SK-N-SH (cell line): ENCODE data around the gene DOK6. TPM values are rescaled to one million over a fixed set of nuclear protein-coding genes. Genes with fewer than 3 reads are reported as not detected.

Experiments used
- CTCF ChIA-PET: fragments of 300-600, 350-600 bp; formaldehyde crosslinking; extraction: SDS; loops from one replicate; lab custom pipeline; 2021; lab: Yijun Ruan, JAX
- POLR2A ChIA-PET: fragments of 350-600 bp; sonication (Branson Sonifier 250); formaldehyde crosslinking; extraction: SDS; loops from one replicate; lab custom pipeline; 2020; ENCODE audit warnings: antibody characterized with exemption, inconsistent platforms; lab: Yijun Ruan, JAX
- DNase-seq: peaks from one replicate; pipeline ENCODE4 v3.0.0; 2012
- H2AFZ ChIP-seq: fragments of 200-600 bp; sonication (generic); 2 replicates; pipeline ENCODE4 v1.8.1; 2016; ENCODE audit warnings: antibody characterized with exemption, mild to moderate bottlenecking, low read depth
- H3F3A ChIP-seq: fragments of 200-600 bp; sonication (generic); replicated peaks from 2 replicates; pipeline ENCODE3; 2016; ENCODE audit warnings: antibody characterized with exemption, mild to moderate bottlenecking; ENCODE audit not compliant: insufficient read depth
- H3K27ac ChIP-seq, 2 experiments: fragments of 200-500 bp in 1 of 2; fragments of 200-600 bp in 1 of 2; sonication (Bioruptor generic) in 1 of 2; sonication (generic), shearing (Covaris generic) in 1 of 2; 2 replicates each; pipeline versions ENCODE4 v1.5.1 to v1.6.1; 2014 to 2016; ENCODE audit warnings: low read depth in 2 of 2, inconsistent platforms in 1 of 2, low read length in 1 of 2, mild to moderate bottlenecking in 1 of 2, mixed read lengths in 1 of 2
- H3K27me3 ChIP-seq: fragments of 200-600 bp; sonication (generic), shearing (Covaris generic); 2 replicates; pipeline ENCODE4 v1.6.1; 2016; ENCODE audit warnings: mixed run types; ENCODE audit not compliant: insufficient read depth
- H3K36me3 ChIP-seq, 2 experiments: fragments of 200-500 bp in 1 of 2; fragments of 200-600 bp in 1 of 2; sonication (Bioruptor generic) in 1 of 2; sonication (generic) in 1 of 2; replicated peaks in 1 of 2; 2 replicates each; pipeline versions ENCODE3 to v1.5.1; 2014 to 2016; ENCODE audit warnings: low read length in 1 of 2, mild to moderate bottlenecking in 1 of 2; ENCODE audit not compliant: insufficient read depth in 2 of 2, control insufficient read depth in 1 of 2
- H3K4me1 ChIP-seq, 2 experiments: fragments of 200-500 bp in 1 of 2; fragments of 200-600 bp in 1 of 2; sonication (Bioruptor generic) in 1 of 2; sonication (generic), shearing (Covaris generic) in 1 of 2; 2 replicates each; pipeline versions ENCODE4 v1.5.1 to v1.6.1; 2014 to 2016; ENCODE audit warnings: low read depth in 1 of 2, low read length in 1 of 2, mixed run types in 1 of 2; ENCODE audit not compliant: insufficient read depth in 2 of 2, control insufficient read depth in 1 of 2
- H3K4me2 ChIP-seq: fragments of 200-600 bp; sonication (generic), shearing (Covaris generic); 2 replicates; pipeline ENCODE4 v1.6.1; 2017; ENCODE audit warnings: mixed run types
- H3K4me3 ChIP-seq, 2 experiments: fragments of 200-500 bp in 1 of 2; fragments of 200-600 bp in 1 of 2; sonication (Bioruptor generic) in 1 of 2; sonication (generic), shearing (Covaris generic) in 1 of 2; 2 replicates each; pipeline versions ENCODE4 v1.5.1 to v1.8.1; 2014 to 2016; ENCODE audit warnings: low read depth in 2 of 2, inconsistent platforms in 1 of 2, low read length in 1 of 2, mild to moderate bottlenecking in 1 of 2, mixed read lengths in 1 of 2, moderate library complexity in 1 of 2
- H3K79me2 ChIP-seq: fragments of 200-600 bp; sonication (generic); 2 replicates; pipeline ENCODE4 v1.8.1; 2017; ENCODE audit warnings: mild to moderate bottlenecking; ENCODE audit not compliant: insufficient read depth
- H3K9ac ChIP-seq: fragments of 200-600 bp; sonication (generic); 2 replicates; pipeline ENCODE4 v1.6.1; 2017; ENCODE audit warnings: mixed run types
- H3K9me2 ChIP-seq: fragments of 200-600 bp; sonication (generic); 2 replicates; pipeline ENCODE4 v1.6.1; 2017; ENCODE audit warnings: mixed run types
- H3K9me3 ChIP-seq: fragments of 200-600 bp; sonication (generic); 2 replicates; pipeline ENCODE4 v1.6.1; 2017; ENCODE audit warnings: mixed run types, mild to moderate bottlenecking, moderate library complexity
- H4K20me1 ChIP-seq: fragments of 200-600 bp; sonication (generic); 2 replicates; pipeline ENCODE4 v1.6.1; 2017; ENCODE audit warnings: mild to moderate bottlenecking, mixed run types; ENCODE audit not compliant: insufficient read depth
- CHD2 ChIP-seq: fragments of 150-350 bp; IDR thresholded peaks from 2 replicates; pipeline ENCODE4 v1.6.1; 2018; ENCODE audit warnings: low read length; ENCODE audit not compliant: partially characterized antibody
- ELF1 ChIP-seq: IDR thresholded peaks from 2 replicates; pipeline ENCODE4 v1.4.0; 2012
- EZH2phosphoT487 ChIP-seq: fragments of 200-600 bp; sonication (generic); IDR thresholded peaks from 2 replicates; pipeline ENCODE4 v1.6.1; 2017; ENCODE audit warnings: low read depth, mixed run types, mild to moderate bottlenecking, antibody characterized with exemption, moderate library complexity, borderline replicate concordance
- GABPA ChIP-seq: IDR thresholded peaks from 2 replicates; pipeline ENCODE4 v1.4.0; 2012; ENCODE audit warnings: low read depth, mild to moderate bottlenecking
- GATA2 ChIP-seq: sonication (generic); formaldehyde crosslinking; IDR thresholded peaks from 2 replicates; pipeline ENCODE4 v1.5.0; 2020; ENCODE audit warnings: mild to moderate bottlenecking, missing genetic modification reagents
- IRF3 ChIP-seq: fragments of 150-350 bp; IDR thresholded peaks from 2 replicates; pipeline ENCODE4 v1.6.1; 2016; ENCODE audit warnings: mild to moderate bottlenecking, low read depth, low read length
- MAX ChIP-seq: IDR thresholded peaks from 2 replicates; pipeline ENCODE4 v1.4.0; 2012; ENCODE audit warnings: low read depth
- MEF2A ChIP-seq: IDR thresholded peaks from 2 replicates; pipeline ENCODE4 v1.4.0; 2012; ENCODE audit warnings: low read depth, borderline replicate concordance
- MXI1 ChIP-seq: IDR thresholded peaks from 2 replicates; pipeline ENCODE4 v1.6.1; 2012; ENCODE audit warnings: mild to moderate bottlenecking, low read depth, low read length, improper control_type of control experiment
- NRF1 ChIP-seq: IDR thresholded peaks from 2 replicates; pipeline ENCODE4 v1.6.1; 2012; ENCODE audit warnings: low read depth, mild to moderate bottlenecking, low read length
- POLR2AphosphoS5 ChIP-seq: IDR thresholded peaks from 2 replicates; pipeline ENCODE4 v1.6.1; 2012; ENCODE audit warnings: low read depth, low read length
- RXRA ChIP-seq: IDR thresholded peaks from 2 replicates; pipeline ENCODE4 v1.4.0; 2012; ENCODE audit warnings: low read depth, mild to moderate bottlenecking, borderline replicate concordance
- SMC3 ChIP-seq: IDR thresholded peaks from 2 replicates; pipeline ENCODE4 v1.6.1; 2012; ENCODE audit warnings: low read depth, low read length, improper control_type of control experiment
- TCF12 ChIP-seq: IDR thresholded peaks from 2 replicates; pipeline ENCODE4 v1.4.0; 2012
- TEAD4 ChIP-seq: IDR thresholded peaks from 2 replicates; pipeline ENCODE4 v1.4.0; 2012; ENCODE audit warnings: mild to moderate bottlenecking, borderline replicate concordance; ENCODE audit not compliant: insufficient read depth
- WGBS: methylation state at CpG from one replicate; pipeline ENCODE4 v1.1.6; 2017; ENCODE audit warnings: low lambda C conversion rate; 5-methylcytosine and 5-hydroxymethylcytosine counted together
- polyA plus RNA-seq, 3 experiments: library from polyadenylated mRNA; depleted of rRNA; stranded (reverse); fragments of >200 nt; gene quantifications; 2 replicates each; pipeline ENCODE4 v1.2.3, GENCODE V29; 2012
- TF ChIP-seq, protein P1 (sequence below): IDR thresholded peaks from 2 replicates; pipeline ENCODE4 v1.4.0; 2012; ENCODE audit warnings: low read depth, borderline replicate concordance

Gene DOK6
- polyA plus RNA-seq, 1 of the 3 experiments (the other 2 are of a cell fraction) = 3.9 TPM

DNA sequence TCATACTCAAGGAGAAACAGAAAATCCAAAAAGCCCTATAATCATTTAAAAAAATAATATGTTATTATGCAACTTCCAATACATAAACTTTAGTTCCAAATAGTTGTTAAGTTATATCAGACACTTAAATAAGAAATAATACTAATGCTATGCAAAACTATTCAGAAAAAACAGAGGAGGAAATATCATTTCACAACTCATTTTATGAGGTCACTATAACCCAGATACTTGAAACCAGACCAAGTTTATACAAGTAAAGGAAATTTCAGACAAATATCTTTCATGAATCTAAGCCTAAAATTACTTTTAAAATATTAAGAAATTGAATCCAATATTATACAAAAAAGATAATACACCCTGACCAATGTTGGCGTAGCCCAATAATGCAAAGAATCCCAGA is 286.2 kb downstream of the DOK6 start:
- Histone ChIP-seq H3K4me2 (no peak overlapping the region), H3K9ac (no peak overlapping the region), H3K4me3 (no peak overlapping the region), H3F3A (peaks cover 7% of the 10 kb centered on the region), H3K79me2 (no peaks in the 10 kb centered on the region), H3K27me3 (no peaks in the 10 kb centered on the region), H3K27ac (no peak overlapping the region), H4K20me1 (no peaks in the 10 kb centered on the region), H3K36me3 (no peaks in the 10 kb centered on the region), H3K9me3 (no peaks in the 10 kb centered on the region; the same call in 1 of the 2 replicates), H2AFZ (no peak overlapping the region), H3K4me1 (no peaks in the 10 kb centered on the region), H3K9me2 (no peaks in the 10 kb centered on the region)
- WGBS = 3% methylated on average over 1 of the region's 1 CpG
- TF ChIP-seq EZH2phosphoT487 (no peak), NRF1 (no peak), TEAD4 (no peak)
- TF ChIP-seq, protein P1, sequence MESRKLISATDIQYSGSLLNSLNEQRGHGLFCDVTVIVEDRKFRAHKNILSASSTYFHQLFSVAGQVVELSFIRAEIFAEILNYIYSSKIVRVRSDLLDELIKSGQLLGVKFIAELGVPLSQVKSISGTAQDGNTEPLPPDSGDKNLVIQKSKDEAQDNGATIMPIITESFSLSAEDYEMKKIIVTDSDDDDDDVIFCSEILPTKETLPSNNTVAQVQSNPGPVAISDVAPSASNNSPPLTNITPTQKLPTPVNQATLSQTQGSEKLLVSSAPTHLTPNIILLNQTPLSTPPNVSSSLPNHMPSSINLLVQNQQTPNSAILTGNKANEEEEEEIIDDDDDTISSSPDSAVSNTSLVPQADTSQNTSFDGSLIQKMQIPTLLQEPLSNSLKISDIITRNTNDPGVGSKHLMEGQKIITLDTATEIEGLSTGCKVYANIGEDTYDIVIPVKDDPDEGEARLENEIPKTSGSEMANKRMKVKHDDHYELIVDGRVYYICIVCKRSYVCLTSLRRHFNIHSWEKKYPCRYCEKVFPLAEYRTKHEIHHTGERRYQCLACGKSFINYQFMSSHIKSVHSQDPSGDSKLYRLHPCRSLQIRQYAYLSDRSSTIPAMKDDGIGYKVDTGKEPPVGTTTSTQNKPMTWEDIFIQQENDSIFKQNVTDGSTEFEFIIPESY = no peak
- no peak for DNase-seq
- ChIA-PET POLR2A (no interaction called here), CTCF (no interaction called here)

GRCh38 chr18:69689121-69689759 is 288.6 kb downstream of the DOK6 start:
- H3K27ac ChIP-seq = no peak overlapping the region
- no peaks in the 10 kb centered on the region for H3K79me2 ChIP-seq
- H2AFZ ChIP-seq = no peak overlapping the region
- no peaks in the 10 kb centered on the region for H3K27me3 ChIP-seq
- no peaks in the 10 kb centered on the region for H3K4me1 ChIP-seq
- H4K20me1 ChIP-seq = no peaks in the 10 kb centered on the region
- H3K9ac ChIP-seq = no peak overlapping the region
- no peak overlapping the region for H3K4me2 ChIP-seq
- POLR2A ChIA-PET = no interaction called here
- H3K4me3 ChIP-seq = no peak overlapping the region
- peaks cover 7% of the 10 kb centered on the region for H3F3A ChIP-seq
- TF ChIP-seq IRF3 (no peak), SMC3 (no peak), MEF2A (no peak), CHD2 (no peak), GABPA (no peak), ELF1 (no peak), RXRA (no peak), TCF12 (no peak), GATA2 (CRISPR knock-in tag) (no peak), POLR2AphosphoS5 (no peak), MAX (no peak), MXI1 (no peak)
- no peaks in the 10 kb centered on the region for H3K36me3 ChIP-seq
- WGBS = 77% methylated on average over 2 of the region's 2 CpGs
- CTCF ChIA-PET = no interaction called here
- no peak for DNase-seq
- H3K9me2 ChIP-seq = no peaks in the 10 kb centered on the region
- no peaks in the 10 kb centered on the region; the same call in 1 of the 2 replicates for H3K9me3 ChIP-seq
